ENCODE measurements around the gene MRPL16. TPM values are rescaled to one million over a fixed set of nuclear protein-coding genes. Genes with fewer than 3 reads are reported as not detected.

MRPL16 gene
- polyA plus RNA-seq (2012; rRNA removed): 70.1 and 77.6 TPM in 2 replicates
- 83.3 and 91.2 TPM in 2 replicates for polyA plus RNA-seq (2012; cell fraction: cytosol; rRNA removed)
- polyA plus RNA-seq (2012; cell fraction: nucleus; rRNA removed): 46.4 and 50.2 TPM in 2 replicates

DNA sequence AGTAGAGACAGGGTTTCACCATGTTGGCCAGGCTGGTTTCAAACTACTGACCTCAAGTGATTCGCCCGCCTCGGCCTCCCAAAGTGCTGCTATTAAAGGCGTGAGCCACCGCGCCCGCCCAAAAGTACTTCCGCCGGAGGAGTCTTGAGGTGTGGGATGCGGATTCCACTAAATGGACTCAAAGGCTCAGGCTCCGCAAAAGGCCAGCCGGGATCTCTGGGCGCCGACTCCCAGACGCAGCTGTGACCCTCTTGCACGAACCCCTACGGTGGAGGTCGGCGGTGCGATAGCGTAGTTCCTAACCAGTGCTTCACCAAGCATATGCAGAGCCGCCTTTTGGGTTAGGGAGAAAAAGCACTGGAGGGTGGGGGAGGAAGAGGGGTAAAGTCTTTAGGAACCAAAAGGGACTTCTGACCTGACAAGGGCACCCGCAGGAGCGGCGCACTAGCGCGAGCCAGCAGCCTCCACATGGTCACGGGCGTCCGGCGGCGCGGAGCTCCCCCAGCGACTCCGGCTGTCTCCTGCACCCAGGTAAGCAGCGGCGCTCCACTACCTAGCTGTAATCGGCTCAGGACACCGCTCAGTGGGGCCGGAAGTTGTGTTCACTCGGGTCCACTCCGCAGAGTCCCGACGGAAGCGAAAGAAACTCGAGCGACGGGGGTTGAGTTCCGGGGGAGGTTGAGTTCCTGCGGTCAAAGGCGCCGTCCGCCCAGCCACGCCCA is at the start of gene MRPL16:
TSS of gene MRPL16 (minus strand) at position 590 of the 722 bp plus-strand sequence. CDS start at position 470, 120 bp downstream.
- H3F3A ChIP-seq (replicated peaks; ENCODE audit: insufficient read depth): peaks cover 12% of the 10 kb centered on the region
- no peaks in the 10 kb centered on the region for H3K9me3 ChIP-seq
- H3K9ac ChIP-seq: peak within 1 kb of the TSS; percentile 76
- peaks cover 19% of the 10 kb centered on the region for H3K79me2 ChIP-seq (ENCODE audit: insufficient read depth)
- peaks cover 34 to 35% of the 10 kb centered on the region in 2 experiments for H3K36me3 ChIP-seq (replicated peaks in 1 of 2; ENCODE audit: control insufficient read depth in 1 of 2, insufficient read depth in 2 of 2, low read length in 1 of 2)
- H3K4me2 ChIP-seq: peak within 1 kb of the TSS; percentile 95
- ChIA-PET CTCF (interaction anchor here (1.3 to 5.9 kb wide), 3 partner anchors 10 to 652 kb away, joined by 3 to 35 read pairs (median 4); partner anchors contain the start of gene STX3), POLR2A (interaction anchor here (0.7 kb wide), 1 partner anchor 55 kb away, joined by 4 read pairs; no protein-coding TSS in a partner anchor)
- peak within 1 kb of the TSS; percentile 55 to 58; a peak in 3 of 4 replicates for H3K27ac ChIP-seq (ENCODE audit: low read depth in 2 of 2, low read length in 1 of 2)
- DNase-seq: peak; percentile 87
- H2AFZ ChIP-seq (ENCODE audit: low read depth): peak within 1 kb of the TSS; percentile 97
- H3K4me1 ChIP-seq (ENCODE audit: control insufficient read depth in 1 of 2, insufficient read depth in 2 of 2, low read depth in 1 of 2, low read length in 1 of 2): peaks cover 0 to 5% of the 10 kb centered on the region in 2 experiments; a peak in 2 of 4 replicates
- peak within 1 kb of the TSS; percentile 95 for H3K4me3 ChIP-seq (ENCODE audit: low read depth in 2 of 2, low read length in 1 of 2)
- no peaks in the 10 kb centered on the region for H3K9me2 ChIP-seq
- no peaks in the 10 kb centered on the region for H4K20me1 ChIP-seq (ENCODE audit: insufficient read depth)
- no peaks in the 10 kb centered on the region for H3K27me3 ChIP-seq (ENCODE audit: insufficient read depth)
- 1% methylated on average over 26 of the region's 54 CpGs for WGBS (ENCODE audit: low lambda C conversion rate)
- TF ChIP-seq RFX5 (IDR thresholded peaks at IDR 0.05; ENCODE audit: low read length) (no peak), SMC3 (IDR thresholded peaks at IDR 0.05; ENCODE audit: low read depth, low read length) (no peak), RCOR1 (IDR thresholded peaks at IDR 0.05; ENCODE audit: low read length) (no peak), SIN3A (IDR thresholded peaks at IDR 0.05; ENCODE audit: borderline replicate concordance, low read depth, low read length) (peak; percentile 89; the same call in 1 of the 2 replicates), ELF1 (IDR thresholded peaks at IDR 0.05) (0 out of 2 replicates have a peak, but pooled peaks have one; percentile 29), FOSL2 (IDR thresholded peaks at IDR 0.05; ENCODE audit: borderline replicate concordance, low read depth) (0 out of 2 replicates have a peak, but pooled peaks have one; percentile 18), EP300 (IDR thresholded peaks at IDR 0.05; ENCODE audit: borderline replicate concordance in 1 of 2, low read depth in 1 of 2, low read length in 1 of 2) (peak in 1 of 2 experiments; percentile 26; a peak in 1 of 4 replicates), GABPA (IDR thresholded peaks at IDR 0.05; ENCODE audit: low read depth) (peak; percentile 99), JUND (IDR thresholded peaks at IDR 0.05) (peak; percentile 26; the same call in 1 of the 2 replicates), YY1 (IDR thresholded peaks at IDR 0.05; ENCODE audit: low read depth) (no peak), RAD21 (IDR thresholded peaks at IDR 0.05; ENCODE audit: low read length) (no peak), TCF12 (IDR thresholded peaks at IDR 0.05) (peak; percentile 45; the same call in 1 of the 2 replicates), FOXM1 (IDR thresholded peaks at IDR 0.05; ENCODE audit: low read depth) (no peak), RXRA (IDR thresholded peaks at IDR 0.05; ENCODE audit: borderline replicate concordance, low read depth) (no peak), POLR2AphosphoS5 (IDR thresholded peaks at IDR 0.05; ENCODE audit: low read depth, low read length) (peak; percentile 76), CHD2 (IDR thresholded peaks at IDR 0.05; ENCODE audit: low read length, partially characterized antibody) (peak; percentile 69), MXI1 (IDR thresholded peaks at IDR 0.05; ENCODE audit: low read depth, low read length) (peak; percentile 28; the same call in 1 of the 2 replicates), EZH2phosphoT487 (IDR thresholded peaks at IDR 0.05; ENCODE audit: borderline replicate concordance, low read depth) (no peak), TAF1 (IDR thresholded peaks at IDR 0.05; ENCODE audit: borderline replicate concordance, low read depth, low read length) (peak; percentile 96)
- TF ChIP-seq, protein P1, sequence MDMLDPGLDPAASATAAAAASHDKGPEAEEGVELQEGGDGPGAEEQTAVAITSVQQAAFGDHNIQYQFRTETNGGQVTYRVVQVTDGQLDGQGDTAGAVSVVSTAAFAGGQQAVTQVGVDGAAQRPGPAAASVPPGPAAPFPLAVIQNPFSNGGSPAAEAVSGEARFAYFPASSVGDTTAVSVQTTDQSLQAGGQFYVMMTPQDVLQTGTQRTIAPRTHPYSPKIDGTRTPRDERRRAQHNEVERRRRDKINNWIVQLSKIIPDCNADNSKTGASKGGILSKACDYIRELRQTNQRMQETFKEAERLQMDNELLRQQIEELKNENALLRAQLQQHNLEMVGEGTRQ (IDR thresholded peaks at IDR 0.05; ENCODE audit: borderline replicate concordance, low read depth, low read length): no peak
- TF ChIP-seq, protein P2, sequence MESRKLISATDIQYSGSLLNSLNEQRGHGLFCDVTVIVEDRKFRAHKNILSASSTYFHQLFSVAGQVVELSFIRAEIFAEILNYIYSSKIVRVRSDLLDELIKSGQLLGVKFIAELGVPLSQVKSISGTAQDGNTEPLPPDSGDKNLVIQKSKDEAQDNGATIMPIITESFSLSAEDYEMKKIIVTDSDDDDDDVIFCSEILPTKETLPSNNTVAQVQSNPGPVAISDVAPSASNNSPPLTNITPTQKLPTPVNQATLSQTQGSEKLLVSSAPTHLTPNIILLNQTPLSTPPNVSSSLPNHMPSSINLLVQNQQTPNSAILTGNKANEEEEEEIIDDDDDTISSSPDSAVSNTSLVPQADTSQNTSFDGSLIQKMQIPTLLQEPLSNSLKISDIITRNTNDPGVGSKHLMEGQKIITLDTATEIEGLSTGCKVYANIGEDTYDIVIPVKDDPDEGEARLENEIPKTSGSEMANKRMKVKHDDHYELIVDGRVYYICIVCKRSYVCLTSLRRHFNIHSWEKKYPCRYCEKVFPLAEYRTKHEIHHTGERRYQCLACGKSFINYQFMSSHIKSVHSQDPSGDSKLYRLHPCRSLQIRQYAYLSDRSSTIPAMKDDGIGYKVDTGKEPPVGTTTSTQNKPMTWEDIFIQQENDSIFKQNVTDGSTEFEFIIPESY (IDR thresholded peaks at IDR 0.05; ENCODE audit: borderline replicate concordance, low read depth): peak; percentile 57; the same call in 1 of the 2 replicates
- TF ChIP-seq, protein P3, sequence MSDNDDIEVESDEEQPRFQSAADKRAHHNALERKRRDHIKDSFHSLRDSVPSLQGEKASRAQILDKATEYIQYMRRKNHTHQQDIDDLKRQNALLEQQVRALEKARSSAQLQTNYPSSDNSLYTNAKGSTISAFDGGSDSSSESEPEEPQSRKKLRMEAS (IDR thresholded peaks at IDR 0.05; ENCODE audit: low read depth): peak; percentile 77
- TF ChIP-seq, protein P4, sequence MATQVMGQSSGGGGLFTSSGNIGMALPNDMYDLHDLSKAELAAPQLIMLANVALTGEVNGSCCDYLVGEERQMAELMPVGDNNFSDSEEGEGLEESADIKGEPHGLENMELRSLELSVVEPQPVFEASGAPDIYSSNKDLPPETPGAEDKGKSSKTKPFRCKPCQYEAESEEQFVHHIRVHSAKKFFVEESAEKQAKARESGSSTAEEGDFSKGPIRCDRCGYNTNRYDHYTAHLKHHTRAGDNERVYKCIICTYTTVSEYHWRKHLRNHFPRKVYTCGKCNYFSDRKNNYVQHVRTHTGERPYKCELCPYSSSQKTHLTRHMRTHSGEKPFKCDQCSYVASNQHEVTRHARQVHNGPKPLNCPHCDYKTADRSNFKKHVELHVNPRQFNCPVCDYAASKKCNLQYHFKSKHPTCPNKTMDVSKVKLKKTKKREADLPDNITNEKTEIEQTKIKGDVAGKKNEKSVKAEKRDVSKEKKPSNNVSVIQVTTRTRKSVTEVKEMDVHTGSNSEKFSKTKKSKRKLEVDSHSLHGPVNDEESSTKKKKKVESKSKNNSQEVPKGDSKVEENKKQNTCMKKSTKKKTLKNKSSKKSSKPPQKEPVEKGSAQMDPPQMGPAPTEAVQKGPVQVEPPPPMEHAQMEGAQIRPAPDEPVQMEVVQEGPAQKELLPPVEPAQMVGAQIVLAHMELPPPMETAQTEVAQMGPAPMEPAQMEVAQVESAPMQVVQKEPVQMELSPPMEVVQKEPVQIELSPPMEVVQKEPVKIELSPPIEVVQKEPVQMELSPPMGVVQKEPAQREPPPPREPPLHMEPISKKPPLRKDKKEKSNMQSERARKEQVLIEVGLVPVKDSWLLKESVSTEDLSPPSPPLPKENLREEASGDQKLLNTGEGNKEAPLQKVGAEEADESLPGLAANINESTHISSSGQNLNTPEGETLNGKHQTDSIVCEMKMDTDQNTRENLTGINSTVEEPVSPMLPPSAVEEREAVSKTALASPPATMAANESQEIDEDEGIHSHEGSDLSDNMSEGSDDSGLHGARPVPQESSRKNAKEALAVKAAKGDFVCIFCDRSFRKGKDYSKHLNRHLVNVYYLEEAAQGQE (IDR thresholded peaks at IDR 0.05; ENCODE audit: low read depth, low read length): peak; percentile 64; the same call in 1 of the 2 replicates
- TF ChIP-seq, protein P5, sequence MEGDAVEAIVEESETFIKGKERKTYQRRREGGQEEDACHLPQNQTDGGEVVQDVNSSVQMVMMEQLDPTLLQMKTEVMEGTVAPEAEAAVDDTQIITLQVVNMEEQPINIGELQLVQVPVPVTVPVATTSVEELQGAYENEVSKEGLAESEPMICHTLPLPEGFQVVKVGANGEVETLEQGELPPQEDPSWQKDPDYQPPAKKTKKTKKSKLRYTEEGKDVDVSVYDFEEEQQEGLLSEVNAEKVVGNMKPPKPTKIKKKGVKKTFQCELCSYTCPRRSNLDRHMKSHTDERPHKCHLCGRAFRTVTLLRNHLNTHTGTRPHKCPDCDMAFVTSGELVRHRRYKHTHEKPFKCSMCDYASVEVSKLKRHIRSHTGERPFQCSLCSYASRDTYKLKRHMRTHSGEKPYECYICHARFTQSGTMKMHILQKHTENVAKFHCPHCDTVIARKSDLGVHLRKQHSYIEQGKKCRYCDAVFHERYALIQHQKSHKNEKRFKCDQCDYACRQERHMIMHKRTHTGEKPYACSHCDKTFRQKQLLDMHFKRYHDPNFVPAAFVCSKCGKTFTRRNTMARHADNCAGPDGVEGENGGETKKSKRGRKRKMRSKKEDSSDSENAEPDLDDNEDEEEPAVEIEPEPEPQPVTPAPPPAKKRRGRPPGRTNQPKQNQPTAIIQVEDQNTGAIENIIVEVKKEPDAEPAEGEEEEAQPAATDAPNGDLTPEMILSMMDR (IDR thresholded peaks at IDR 0.05): 0 out of 2 replicates have a peak, but pooled peaks have one; percentile 9
